Measurements from ENCODE around the gene ZNF768.
A peak's percentile ranks its signal among the peaks of the same experiment; 100 is the strongest.
"Not testable (repeated sequence)": the region's sequence is repeated elsewhere in the genome, so short reads cannot be mapped to it uniquely, and the experiment has no call there.

The ZNF768 gene

GRCh38 chr16:30555315-30556124 lies 29.2 kb upstream of the ZNF768 start:
- no peak for DNase-seq

GRCh38 chr16:30554557-30555314 lies 28.4 kb upstream of the ZNF768 start:
- DNase-seq, result no peak

- no peak for DNase-seq
Measured at GRCh38 chr16:30553393-30553899, 27.1 kb upstream of the ZNF768 start.

GRCh38 chr16:30552956-30553355 lies 26.6 kb upstream of the ZNF768 start:
- DNase-seq, result no peak

- no peak for DNase-seq
Measured at GRCh38 chr16:30551781-30552180, 25.4 kb upstream of the ZNF768 start.

- DNase-seq, result no peak
Measured at GRCh38 chr16:30548416-30549253, 22.3 kb upstream of the ZNF768 start.

- no peak for DNase-seq
Measured at GRCh38 chr16:30546115-30546514, 19.7 kb upstream of the ZNF768 start.

- DNase-seq, result no peak
Measured at GRCh38 chr16:30543067-30543466, 16.7 kb upstream of the ZNF768 start.

- DNase-seq, result no peak
Measured at GRCh38 chr16:30541502-30542329, 15.3 kb upstream of the ZNF768 start.

- not testable (repeated sequence) for DNase-seq
Measured at GRCh38 chr16:30540916-30541464, 14.6 kb upstream of the ZNF768 start.

GRCh38 chr16:30539986-30540526 lies 13.7 kb upstream of the ZNF768 start:
- not testable (repeated sequence) for DNase-seq

GRCh38 chr16:30539000-30539964 lies 12.9 kb upstream of the ZNF768 start:
- DNase-seq, result no peak

- DNase-seq, result not testable (repeated sequence)
Measured at GRCh38 chr16:30536391-30537024, 10.1 kb upstream of the ZNF768 start.

- DNase-seq, result peak; percentile 45
Measured at GRCh38 chr16:30535777-30536190, 9.4 kb upstream of the ZNF768 start.

GRCh38 chr16:30535106-30535776 lies 8.9 kb upstream of the ZNF768 start:
- DNase-seq, result no peak

- DNase-seq, result peak; percentile 86
Measured at GRCh38 chr16:30534368-30535105, 8.2 kb upstream of the ZNF768 start, which contains the start of gene ZNF747. TSS of gene ZNF747 (minus strand) at chr16:30534858. CDS start at chr16:30534679, 179 bp downstream.

- no peak for DNase-seq
Measured at GRCh38 chr16:30533748-30534367, 7.5 kb upstream of the ZNF768 start.

- no peak for DNase-seq
Measured at GRCh38 chr16:30533146-30533522, 6.8 kb upstream of the ZNF768 start.
